ENCODE results near the gene TMED4. TPM values are rescaled to one million over a fixed set of nuclear protein-coding genes. Genes with fewer than 3 reads are reported as not detected.

Gene TMED4
- total and polyA plus RNA-seq, 2 of the 13 experiments (the other 11 are each of a cell fraction or from before 2014, with no cell fraction given), result 81.4 to 109 TPM

DNA sequence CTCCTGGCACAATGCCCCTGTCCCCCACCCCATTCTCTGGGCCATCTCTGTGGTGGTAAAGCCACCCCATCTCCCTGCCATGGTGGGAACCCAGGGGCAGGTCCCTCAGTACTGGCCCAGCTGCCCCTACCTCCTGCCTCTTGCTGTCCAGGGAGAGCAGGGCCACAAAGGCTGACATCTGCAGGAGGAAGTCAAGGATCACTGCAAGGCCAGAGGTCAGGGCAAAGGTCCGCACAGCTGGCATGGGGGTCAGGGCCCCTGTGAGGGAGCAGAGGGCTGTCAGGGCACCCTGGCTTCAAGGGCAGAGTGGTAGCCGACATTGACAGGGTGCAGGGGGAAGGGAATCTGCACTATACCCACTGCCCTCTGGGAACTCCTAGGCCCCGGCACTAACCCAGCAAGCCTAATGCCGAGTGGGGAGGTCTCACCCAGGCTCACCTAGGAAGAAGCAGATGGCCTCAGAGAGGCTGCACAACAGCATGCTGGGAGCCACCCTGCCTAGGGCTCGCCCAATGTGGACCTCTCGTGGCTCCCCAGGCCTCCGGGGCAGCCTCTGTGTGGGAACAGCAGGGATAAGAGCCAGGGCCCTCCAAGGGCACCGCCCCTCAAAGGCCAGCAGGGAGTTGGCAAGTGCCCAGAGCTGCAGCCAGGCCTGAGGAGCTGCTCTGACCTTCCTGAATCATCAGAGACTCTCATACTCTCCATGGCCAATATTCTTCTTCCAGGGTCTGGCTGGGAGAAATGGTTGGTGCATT lies 48.6 kb downstream of the TMED4 start:
- in situ Hi-C loops (cut with HindIII; ENCODE audit: extremely low pct_ligation_motif_present, low pct_unique_long_range_greater_than_20kb), result no loop called here
- DNase-seq (ENCODE audit: low spot score) (no peak), ATAC-seq (no peak), FAIRE-seq (no peak)
- intact Hi-C loops (cut with micrococcal nuclease; ENCODE audit: unreplicated experiment), result no loop called here
- ChIA-PET CTCF (ENCODE audit: low intra/inter-chr PET ratio, low total read pairs) (interaction anchor here (2.5 kb wide), 1 partner anchor 32 kb away, joined by 14 read pairs; no protein-coding TSS in a partner anchor), POLR2A (interaction anchor here (1.4 to 1.8 kb wide), 2 partner anchors 31 to 49 kb away, joined by 3 to 6 read pairs; partner anchors contain the start of gene TMED4)
- H3K36me3 ChIP-seq (replicated peaks in 1 of 2; ENCODE audit: control insufficient read depth in 1 of 2, insufficient read depth in 2 of 2, low read length in 2 of 2), result peaks cover 8 to 34% of the 10 kb centered on the region in 2 experiments
- H3K4me1 ChIP-seq (ENCODE audit: insufficient read depth, low read length), result peaks cover 52% of the 10 kb centered on the region
- H3K27me3 ChIP-seq (ENCODE audit: control insufficient read depth in 1 of 2, insufficient read depth in 2 of 2, low read length in 2 of 2), result no peaks in the 10 kb centered on the region
- H3K9me3 ChIP-seq (ENCODE audit: low read length), result no peaks in the 10 kb centered on the region
- H4K20me1 ChIP-seq (ENCODE audit: insufficient read depth, low read length), result peaks cover 19% of the 10 kb centered on the region
- H2AFZ ChIP-seq (ENCODE audit: low read length), result no peak overlapping the region
- no peak overlapping the region for H3K4me2 ChIP-seq (ENCODE audit: low read depth, low read length)
- no TSS peak for BruUV-seq (replicated peaks)
- H3K9ac ChIP-seq (ENCODE audit: insufficient read depth, low read depth, low read length), result no peak overlapping the region
- no peak overlapping the region for H3K4me3 ChIP-seq (replicated peaks in 1 of 3; ENCODE audit: insufficient read depth in 1 of 3, low read depth in 2 of 3, low read length in 3 of 3)
- WGBS (ENCODE audit: low lambda C conversion rate), result 100% methylated on average over 1 of the region's 8 CpGs
- peaks cover 36% of the 10 kb centered on the region for H3K79me2 ChIP-seq (ENCODE audit: insufficient read depth, low read length)
- TF ChIP-seq PITX1 (CRISPR knock-in tag; IDR thresholded peaks at IDR 0.05), result no peak
- TF ChIP-seq NR2F6 (IDR thresholded peaks at IDR 0.05), result peak; percentile 23; the same call in 1 of the 2 replicates
- no peak for TF ChIP-seq NR2F6 (CRISPR knock-in tag; IDR thresholded peaks at IDR 0.05)
- TF ChIP-seq, protein P1, sequence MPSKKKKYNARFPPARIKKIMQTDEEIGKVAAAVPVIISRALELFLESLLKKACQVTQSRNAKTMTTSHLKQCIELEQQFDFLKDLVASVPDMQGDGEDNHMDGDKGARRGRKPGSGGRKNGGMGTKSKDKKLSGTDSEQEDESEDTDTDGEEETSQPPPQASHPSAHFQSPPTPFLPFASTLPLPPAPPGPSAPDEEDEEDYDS (CRISPR knock-in tag; IDR thresholded peaks at IDR 0.05), result no peak
- H3K27ac ChIP-seq (ENCODE audit: extremely low read length, insufficient read depth, low read length), result no peak overlapping the region

DNA sequence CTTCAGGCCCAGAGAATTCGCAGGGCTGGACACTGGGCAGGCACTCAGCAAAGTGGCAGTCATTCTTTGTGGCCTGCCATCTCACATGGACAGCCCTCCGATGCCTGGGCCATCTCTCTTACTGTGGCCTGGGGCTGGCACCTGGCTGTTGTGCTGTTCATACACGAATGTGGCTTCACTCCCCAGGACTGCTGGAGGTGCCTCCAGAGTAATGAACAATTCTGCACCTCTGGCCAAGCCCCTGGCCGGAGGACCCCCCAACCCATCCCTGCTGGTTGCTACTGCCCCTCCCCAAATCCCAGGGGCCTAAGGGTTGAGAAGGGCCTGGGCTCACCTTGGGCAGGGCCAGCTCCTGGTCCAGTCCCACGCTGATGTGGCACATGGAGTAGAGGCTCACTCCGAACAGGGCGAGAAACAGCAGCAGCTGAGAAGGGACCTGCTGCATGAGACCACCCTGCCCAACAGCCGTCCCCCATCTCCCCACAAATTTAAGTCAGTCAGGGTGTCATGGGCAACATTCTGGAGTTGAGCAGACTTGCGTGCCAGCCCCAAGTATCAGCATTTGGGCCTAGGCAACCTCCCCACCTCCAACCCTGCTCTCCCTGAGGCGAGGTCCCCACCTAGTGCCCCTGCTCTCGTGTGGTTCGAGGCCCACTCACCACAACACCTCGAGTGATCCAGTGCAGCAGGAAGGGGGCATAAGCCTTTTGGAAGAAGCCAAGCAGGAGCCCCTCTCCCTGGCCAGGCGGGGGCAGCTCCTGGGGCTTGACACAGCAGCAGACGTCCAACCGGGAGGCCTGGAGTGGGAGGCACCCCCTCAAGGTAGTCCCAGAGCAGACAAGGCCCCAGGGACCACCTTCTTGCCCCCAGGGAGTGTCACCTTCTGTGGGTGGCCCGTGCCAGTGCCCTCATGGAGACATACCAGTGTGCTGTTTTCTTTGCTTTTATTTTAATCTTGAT lies 50.3 kb downstream of the TMED4 start:
- no TSS peak for BruUV-seq (replicated peaks)
- no peaks in the 10 kb centered on the region for H3K27me3 ChIP-seq (ENCODE audit: control insufficient read depth in 1 of 2, insufficient read depth in 2 of 2, low read length in 2 of 2)
- DNase-seq (ENCODE audit: low spot score) (no peak), FAIRE-seq (no peak), ATAC-seq (no peak)
- ChIA-PET POLR2A (no interaction called here), CTCF (ENCODE audit: low intra/inter-chr PET ratio, low total read pairs) (no interaction called here)
- intact Hi-C loops (cut with micrococcal nuclease; ENCODE audit: unreplicated experiment), result no loop called here
- peaks cover 10 to 38% of the 10 kb centered on the region in 2 experiments for H3K36me3 ChIP-seq (replicated peaks in 1 of 2; ENCODE audit: control insufficient read depth in 1 of 2, insufficient read depth in 2 of 2, low read length in 2 of 2)
- in situ Hi-C loops (cut with HindIII; ENCODE audit: extremely low pct_ligation_motif_present, low pct_unique_long_range_greater_than_20kb), result no loop called here
- peaks cover 18% of the 10 kb centered on the region for H3K79me2 ChIP-seq (ENCODE audit: insufficient read depth, low read length)
- H3K4me3 ChIP-seq (replicated peaks in 1 of 3; ENCODE audit: insufficient read depth in 1 of 3, low read depth in 2 of 3, low read length in 3 of 3), result no peak overlapping the region
- H2AFZ ChIP-seq (ENCODE audit: low read length), result no peak overlapping the region
- TF ChIP-seq ARNT2 (CRISPR knock-in tag; IDR thresholded peaks at IDR 0.05; ENCODE audit: low read depth) (no peak), SALL2 (CRISPR knock-in tag; IDR thresholded peaks at IDR 0.05) (no peak), HNF4A (CRISPR knock-in tag; IDR thresholded peaks at IDR 0.05) (no peak), SIX4 (CRISPR knock-in tag; IDR thresholded peaks at IDR 0.05) (no peak), SIN3A (IDR thresholded peaks at IDR 0.05; ENCODE audit: borderline replicate concordance, low read depth, low read length) (no peak), SAFB2 (CRISPR knock-in tag; IDR thresholded peaks at IDR 0.05; ENCODE audit: borderline replicate concordance, low read depth) (no peak)
- WGBS (ENCODE audit: low lambda C conversion rate), result 93% methylated on average over 9 of the region's 17 CpGs
- H3K27ac ChIP-seq (ENCODE audit: extremely low read length, insufficient read depth, low read length), result no peak overlapping the region
- no peaks in the 10 kb centered on the region for H3K9me3 ChIP-seq (ENCODE audit: low read length)
- H3K4me1 ChIP-seq (ENCODE audit: insufficient read depth, low read length), result peaks cover 34% of the 10 kb centered on the region
- no peak overlapping the region for H3K4me2 ChIP-seq (ENCODE audit: low read depth, low read length)
- no peak overlapping the region for H3K9ac ChIP-seq (ENCODE audit: insufficient read depth, low read depth, low read length)
- H4K20me1 ChIP-seq (ENCODE audit: insufficient read depth, low read length), result peaks cover 11% of the 10 kb centered on the region
